ENCODE data around the gene PDE6C.
A peak's percentile ranks its signal among the peaks of the same experiment; 100 is the strongest.

Gene PDE6C

GRCh38 chr10:93593749-93594148 is 18.6 kb upstream of the PDE6C start:
- DNase-seq, result no peak

- no peak for DNase-seq
Measured at GRCh38 chr10:93594518-93594917, 17.8 kb upstream of the PDE6C start.

- no peak for DNase-seq
Measured at GRCh38 chr10:93595378-93596161, 16.8 kb upstream of the PDE6C start.

GRCh38 chr10:93596539-93596938 is 15.8 kb upstream of the PDE6C start:
- no peak for DNase-seq

GRCh38 chr10:93597075-93597599 is 15.2 kb upstream of the PDE6C start:
- no peak for DNase-seq

- no peak for DNase-seq
Measured at GRCh38 chr10:93598157-93598556, 14.2 kb upstream of the PDE6C start.

GRCh38 chr10:93599335-93599734 is 13.0 kb upstream of the PDE6C start:
- no peak for DNase-seq

- DNase-seq, result no peak
Measured at GRCh38 chr10:93599778-93600177, 12.6 kb upstream of the PDE6C start.

- peak in 4 of 51 donors; percentile 4 to 30 (median 16) for DNase-seq
Measured at GRCh38 chr10:93600446-93601145, 11.7 kb upstream of the PDE6C start.

- peak in 3 of 51 donors; percentile 6 to 35 (median 11) for DNase-seq
Measured at GRCh38 chr10:93601146-93601773, 11.1 kb upstream of the PDE6C start, which contains the start of gene RBP4. Gene RBP4 (minus strand): TSS chr10:93601235. CDS start chr10:93601028, 207 bp downstream.

GRCh38 chr10:93601774-93602162 is 10.6 kb upstream of the PDE6C start:
- DNase-seq, result no peak

GRCh38 chr10:93603023-93603422 is 9.3 kb upstream of the PDE6C start:
- no peak for DNase-seq

- DNase-seq, result no peak
Measured at GRCh38 chr10:93604146-93604545, 8.2 kb upstream of the PDE6C start.

GRCh38 chr10:93608421-93608820 is 3.9 kb upstream of the PDE6C start:
- DNase-seq, result no peak

GRCh38 chr10:93613126-93613525 is 789 bp downstream of the PDE6C start:
- no peak for DNase-seq

- DNase-seq, result no peak
Measured at GRCh38 chr10:93614101-93614825, 1.9 kb downstream of the PDE6C start.

- DNase-seq, result no peak
Measured at GRCh38 chr10:93615576-93616235, 3.4 kb downstream of the PDE6C start.

GRCh38 chr10:93620925-93621324 is 8.6 kb downstream of the PDE6C start:
- DNase-seq, result no peak

GRCh38 chr10:93622942-93623341 is 10.6 kb downstream of the PDE6C start:
- no peak for DNase-seq

- no peak for DNase-seq
Measured at GRCh38 chr10:93628858-93629257, 16.5 kb downstream of the PDE6C start.

Measured in hypothalamus (tissue), 51 donors.